OCI-LY7 (cell line): ENCODE measurements around the gene FBN1.

ENCODE experiments used
- CTCF ChIP-seq: fragments of 200-600 bp; sonication (generic); conservative IDR thresholded peaks from 2 replicates; pipeline ENCODE4 v1.5.1; 2014; ENCODE audit warnings: mild to moderate bottlenecking, antibody characterized with exemption, low read length, moderate library complexity, mixed read lengths
- EZH2phosphoT487 ChIP-seq: fragments of 200-600 bp; sonication (generic); IDR thresholded peaks from 2 replicates; pipeline ENCODE4 v1.6.1; 2018; ENCODE audit warnings: low read depth, borderline replicate concordance, mild to moderate bottlenecking, mixed run types, antibody characterized with exemption, low read length, moderate library complexity, mixed read lengths

- TF ChIP-seq CTCF (no peak), EZH2phosphoT487 (no peak)
Measured at GRCh38 chr15:48644827-48645557, 517 bp downstream of the FBN1 start.
